OCI-LY1 (cell line): ENCODE results near the gene KCNT1.

Experiments
- CTCF ChIP-seq: fragments of 200-600 bp; sonication (generic), shearing (Covaris generic); IDR thresholded peaks from 2 replicates; pipeline ENCODE4 v1.5.1; 2017; ENCODE audit warnings: mild to moderate bottlenecking, antibody characterized with exemption, low read length, moderate library complexity, mixed read lengths
- EZH2 ChIP-seq: fragments of 200-600 bp; sonication (generic), shearing (Covaris generic); IDR thresholded peaks from 2 replicates; pipeline ENCODE4 v1.8.0; 2017; ENCODE audit warnings: borderline replicate concordance, mixed run types, mild to moderate bottlenecking, antibody characterized with exemption, low read length, moderate library complexity, mixed read lengths

DNA sequence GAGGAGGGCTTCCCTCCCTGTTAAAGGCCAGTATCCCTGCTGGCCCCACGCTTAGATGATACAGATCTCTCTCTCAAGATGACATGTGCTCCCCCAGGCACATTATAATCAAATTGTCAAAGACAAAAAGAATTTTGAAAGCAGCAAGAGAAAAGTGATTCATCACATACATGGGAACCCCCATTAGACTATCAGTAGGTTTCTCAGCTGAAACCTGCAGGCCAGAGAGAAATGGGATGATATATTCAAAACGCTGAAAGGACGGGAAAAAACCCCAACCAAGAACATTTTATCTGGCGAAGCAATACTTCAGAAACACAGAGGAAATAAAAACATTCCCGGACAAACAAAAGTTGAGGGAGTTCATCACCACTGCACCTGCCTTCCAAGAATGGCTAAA lies 126.7 kb downstream of the KCNT1 start:
- TF ChIP-seq CTCF: no peak
- no peak for TF ChIP-seq EZH2
